ENCODE measurements around the gene FGF3.

FGF3 gene

DNA sequence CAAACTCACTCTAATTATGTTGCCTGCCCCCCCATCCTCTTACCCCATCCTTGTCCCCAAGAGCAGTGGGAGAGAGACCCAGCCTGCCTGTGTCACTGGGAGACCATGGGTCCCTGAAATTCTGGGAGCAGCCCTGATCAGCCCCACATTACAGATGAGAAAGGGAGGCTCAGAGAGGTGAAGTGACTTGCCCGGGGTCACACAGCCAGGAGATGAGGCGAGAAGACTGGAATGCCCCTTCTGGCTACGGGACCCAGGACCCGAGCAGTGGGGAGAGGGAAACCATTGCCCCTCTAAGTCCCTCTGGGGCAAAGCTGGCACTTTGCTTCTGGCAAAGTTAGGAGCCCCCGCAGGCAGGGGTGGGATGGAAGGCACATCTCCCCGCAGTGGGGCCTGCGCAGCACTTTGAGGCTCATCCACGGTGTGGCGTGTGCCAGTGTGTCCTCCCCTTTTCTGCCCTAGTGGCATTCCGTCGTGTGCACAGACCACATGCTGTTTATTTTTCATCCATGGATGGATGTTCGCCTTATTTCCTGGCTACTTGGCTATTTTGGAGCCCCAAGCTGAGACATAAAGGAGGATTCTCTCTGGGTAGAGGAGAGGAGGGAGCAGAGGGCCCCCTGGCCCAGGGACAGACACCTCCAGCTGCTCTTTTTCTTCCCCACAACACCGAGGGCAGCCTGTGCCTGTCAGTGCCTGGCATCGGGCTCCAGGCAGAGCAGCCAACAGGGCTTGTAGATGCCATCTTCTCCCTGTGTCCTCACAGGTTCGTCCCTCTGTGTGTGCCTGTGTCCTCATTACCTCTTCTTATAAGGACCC lies 3.7 kb upstream of the FGF3 start:
- DNase-seq = no peak

DNA sequence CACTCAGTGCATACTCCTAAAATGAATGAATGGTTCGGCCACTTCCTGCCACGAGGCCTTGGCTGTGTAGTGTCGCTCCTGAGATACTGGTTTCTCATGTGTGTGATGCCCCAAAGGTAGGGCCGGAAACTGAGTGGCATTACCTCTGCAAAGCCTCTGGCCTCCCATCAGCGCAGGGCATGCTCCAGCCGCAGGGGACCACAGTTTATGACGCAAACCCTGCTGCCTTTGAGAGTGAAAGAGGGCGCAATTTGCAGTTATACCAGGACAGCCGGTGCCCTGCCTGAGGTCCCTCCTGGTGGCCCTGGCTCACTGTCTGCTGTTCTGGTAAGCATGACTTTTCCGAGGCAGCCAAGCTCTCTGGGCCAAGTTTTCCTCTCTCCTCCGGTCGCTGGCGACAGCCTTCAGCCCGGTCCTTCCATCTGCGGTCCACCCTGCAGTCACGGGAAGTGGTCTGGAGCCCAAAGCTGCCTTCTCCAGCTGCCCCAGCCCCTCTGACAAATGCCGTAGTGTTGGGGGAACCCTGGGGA lies 2.4 kb upstream of the FGF3 start:
- no peak for DNase-seq

DNA sequence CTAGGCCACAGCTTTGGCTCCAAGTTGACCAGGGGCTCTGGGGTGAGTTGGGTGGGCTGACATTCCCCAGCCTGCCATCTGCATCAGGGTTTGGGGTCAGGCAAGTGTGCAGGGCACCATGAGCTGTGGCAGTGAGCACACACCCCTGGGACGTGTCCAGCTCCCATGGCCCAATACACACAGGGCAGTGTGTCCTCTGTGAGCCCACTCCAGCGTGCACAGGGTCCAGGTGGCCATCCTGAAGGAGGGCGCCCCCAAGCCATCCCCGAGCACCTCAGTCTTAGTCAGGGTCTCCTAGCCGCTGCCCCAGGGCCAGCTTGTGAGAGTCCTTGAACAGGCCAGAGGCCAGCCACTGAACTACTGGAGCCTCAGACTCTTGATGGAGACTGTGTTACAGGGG lies 1.2 kb upstream of the FGF3 start:
- no peak for DNase-seq

DNA sequence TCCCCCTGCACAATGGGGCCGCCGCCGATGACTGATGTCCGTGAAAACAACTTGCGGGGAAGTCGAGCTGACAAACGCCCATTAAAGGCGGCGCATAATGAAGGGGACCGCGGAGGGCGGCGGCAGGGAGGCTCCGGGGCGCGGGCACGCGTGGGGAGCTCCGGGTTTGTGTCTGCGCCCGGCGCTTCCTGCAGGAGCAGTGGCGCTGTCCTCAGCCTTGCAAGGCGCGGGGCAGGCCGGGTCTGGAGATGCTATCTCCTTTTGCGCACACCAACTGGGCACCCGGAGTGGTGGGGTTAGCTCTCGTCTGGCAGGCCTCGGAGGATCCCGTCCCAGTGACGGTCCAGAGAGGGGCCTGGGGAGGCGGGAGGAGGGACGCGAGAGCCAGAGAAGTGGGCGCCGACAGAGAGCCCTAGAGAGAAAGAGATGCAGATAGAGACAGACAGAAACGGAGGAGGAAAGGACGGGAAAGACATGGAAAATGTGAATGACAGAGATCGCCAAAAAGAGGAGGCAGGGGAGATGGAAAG lies 390 bp upstream of the FGF3 start:
- no peak for DNase-seq

DNA sequence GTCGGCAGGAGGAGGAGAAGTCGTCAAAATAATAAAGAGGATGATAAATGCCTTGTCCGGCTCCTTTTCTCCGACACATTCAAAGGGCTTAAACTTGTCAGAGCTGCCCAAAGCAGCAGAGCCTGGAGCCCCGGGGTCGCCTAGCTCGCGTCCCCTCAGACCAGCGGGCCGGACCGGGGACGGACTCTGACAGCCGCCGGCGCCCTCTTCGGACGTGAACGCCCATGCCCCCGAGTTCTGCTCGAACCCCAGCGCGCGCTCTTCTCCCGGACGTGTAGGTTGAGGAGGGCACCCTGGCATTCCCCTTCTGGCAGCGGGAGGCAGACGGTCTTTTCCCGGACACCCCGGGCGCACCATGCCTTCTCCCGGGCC lies 999 bp downstream of the FGF3 start:
- no peak for DNase-seq

DNA sequence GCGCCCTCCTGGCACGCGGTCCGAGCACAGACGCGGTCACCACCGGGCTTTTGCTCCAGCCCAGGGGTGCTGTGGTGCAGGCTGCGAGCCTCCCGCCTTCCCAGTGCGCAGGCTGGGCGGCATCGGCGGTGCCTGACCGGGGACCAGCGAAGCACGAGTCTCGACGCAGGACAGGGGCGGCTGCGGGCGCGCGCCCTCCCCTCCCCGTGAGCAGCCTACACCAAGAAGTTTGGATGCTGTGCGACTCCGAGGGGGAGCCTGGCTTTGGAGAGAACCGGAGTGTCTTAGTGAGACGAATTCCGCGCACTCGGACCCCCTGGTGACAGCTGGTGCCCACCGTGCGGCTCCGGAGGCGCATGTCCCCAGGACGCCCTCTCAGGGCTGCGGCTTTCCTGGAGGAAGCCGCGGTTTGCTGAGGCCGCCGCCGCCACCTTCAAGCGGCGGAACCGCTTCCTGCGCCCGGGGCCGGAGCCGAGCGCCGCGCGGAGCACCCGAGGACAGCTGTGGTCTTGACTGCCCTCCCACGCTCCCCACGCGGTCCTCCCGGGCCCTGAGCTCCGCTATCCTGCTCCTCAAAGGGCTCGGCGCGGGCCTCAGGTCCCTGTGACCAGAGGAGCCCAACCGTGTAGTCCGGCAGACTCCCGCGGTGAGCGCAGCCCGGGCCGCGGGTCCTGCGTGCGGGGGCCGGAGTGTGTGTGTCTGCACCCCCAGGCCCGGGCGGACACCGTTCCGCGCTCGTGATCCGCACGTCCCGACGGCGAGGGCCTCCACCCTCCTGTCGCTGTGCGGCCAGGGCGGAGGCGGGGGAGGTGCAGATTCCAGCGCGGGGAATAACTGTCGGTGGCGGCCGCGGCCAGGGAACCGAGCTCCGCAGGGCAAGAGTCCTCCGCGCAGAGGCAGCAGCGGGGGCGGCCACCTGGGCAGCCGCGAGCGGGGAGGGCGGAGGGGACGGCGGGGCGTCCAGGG lies 1.7 kb downstream of the FGF3 start:
- DNase-seq = no peak

DNA sequence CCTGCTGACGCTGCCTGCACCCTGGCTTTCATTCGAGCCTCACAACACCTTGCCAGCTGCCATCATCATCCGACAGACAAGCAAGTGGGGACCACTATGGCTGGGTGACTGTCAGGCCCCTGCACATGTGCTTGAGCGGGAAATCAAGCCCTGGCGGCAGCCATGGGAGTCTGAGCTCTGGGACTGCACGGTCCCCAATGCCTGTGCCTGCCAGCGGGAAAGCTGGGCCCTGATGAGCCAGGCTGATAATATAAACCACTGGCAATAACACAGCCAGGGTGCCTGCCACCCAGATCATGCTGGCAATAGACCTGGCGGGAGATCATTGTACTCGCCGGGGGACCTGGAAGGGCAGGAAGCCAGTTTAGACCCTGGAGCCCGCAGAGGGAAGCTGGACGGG lies 2.5 kb downstream of the FGF3 start:
- no peak for DNase-seq

DNA sequence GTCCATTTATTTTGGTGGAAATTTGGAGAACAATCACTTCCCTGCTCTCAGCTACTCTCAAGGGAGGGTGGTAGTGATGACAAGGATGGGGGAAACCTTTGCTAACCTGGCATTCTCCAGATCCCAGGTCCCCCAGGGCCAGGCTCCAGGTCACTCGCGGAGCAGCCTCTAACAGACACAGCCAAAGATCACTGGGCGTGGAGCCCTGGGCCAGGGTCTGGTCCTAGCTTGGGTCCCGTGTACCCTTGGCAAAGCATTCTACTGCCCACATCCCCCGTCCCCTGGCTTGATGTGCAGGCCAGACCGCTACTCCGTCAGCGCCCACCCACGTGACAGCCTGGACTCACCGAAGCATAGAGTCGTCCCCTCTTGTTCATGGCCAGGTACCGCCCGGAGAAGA lies 3.2 kb downstream of the FGF3 start:
- no peak for DNase-seq

DNA sequence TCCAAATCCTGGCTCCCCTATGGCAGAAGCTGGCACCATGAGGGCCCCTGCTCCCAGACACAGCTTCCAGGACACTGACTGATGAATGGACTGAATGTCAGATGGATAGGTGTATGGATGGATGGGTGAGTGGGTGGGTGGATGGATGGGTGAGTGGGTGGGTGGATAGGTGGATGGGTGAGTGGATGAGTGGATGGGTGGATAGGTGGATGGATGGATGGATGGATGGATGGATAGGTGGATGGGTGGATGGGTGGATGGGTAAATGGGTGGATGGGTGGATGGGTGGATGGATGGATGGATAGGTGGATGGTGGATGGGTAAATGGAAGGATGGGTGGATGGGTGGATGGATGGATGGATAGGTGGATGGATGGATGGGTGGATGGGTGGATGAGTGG lies 4.3 kb downstream of the FGF3 start:
- no peak for DNase-seq

DNA sequence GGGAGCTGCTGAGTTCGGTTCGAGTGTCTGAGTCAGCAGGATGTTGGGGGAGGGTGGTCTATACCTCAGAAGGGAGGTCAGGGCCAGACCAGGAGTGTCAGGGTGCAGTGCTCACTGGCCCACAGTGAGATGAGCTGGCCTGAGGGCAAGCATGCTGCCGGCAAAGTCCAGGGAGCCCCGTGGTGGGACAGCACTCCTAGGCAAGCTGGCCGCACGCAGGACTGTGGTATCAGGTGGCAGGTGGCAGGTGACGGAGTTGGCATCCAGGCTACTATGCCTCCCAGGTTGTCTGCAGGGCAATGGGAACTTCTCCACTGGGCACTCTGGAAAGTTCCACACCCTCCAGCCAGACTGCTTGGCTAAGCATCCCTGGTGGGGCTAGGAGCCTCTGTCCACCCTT lies 4.8 kb downstream of the FGF3 start:
- DNase-seq = no peak

DNA sequence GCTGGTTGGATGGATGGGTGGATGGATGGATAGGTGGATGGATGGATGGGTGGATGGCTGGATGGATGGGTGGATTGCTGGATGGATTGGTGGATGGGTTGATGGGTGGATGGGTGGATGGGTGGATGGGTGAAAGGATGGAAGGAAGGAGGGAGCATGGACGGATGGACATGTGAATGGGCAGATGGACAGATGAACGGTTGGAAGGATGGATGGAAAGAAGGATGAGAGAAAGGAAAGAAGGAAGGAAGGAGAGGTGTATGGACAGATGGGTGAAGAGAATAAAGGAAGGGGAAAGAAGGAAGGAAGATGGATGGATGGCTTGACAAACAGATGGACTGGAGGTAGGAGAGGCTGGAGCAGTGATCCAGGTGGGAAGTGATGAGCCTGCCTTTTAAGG lies 5.4 kb downstream of the FGF3 start:
- no peak for DNase-seq

DNA sequence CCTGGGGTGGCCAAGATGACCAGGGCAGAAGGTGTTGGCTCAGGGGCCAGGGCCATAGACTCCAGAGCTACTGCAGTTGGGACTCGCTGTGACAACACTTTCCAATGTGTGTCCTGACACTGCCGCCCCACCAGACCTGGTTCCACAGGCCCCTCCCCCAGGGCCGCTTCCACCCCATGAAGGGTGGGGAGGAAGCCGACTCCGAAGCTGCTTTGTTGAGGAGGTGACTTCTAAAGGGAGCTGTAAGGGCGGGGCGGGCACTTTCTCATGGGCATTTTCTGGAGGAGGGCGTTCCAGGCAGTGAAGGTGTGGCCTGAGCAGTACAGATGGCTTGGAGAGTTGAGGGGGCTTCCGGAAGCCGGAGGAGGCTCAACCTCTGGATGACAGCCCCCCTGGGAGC lies 6.3 kb downstream of the FGF3 start:
- DNase-seq = no peak

DNA sequence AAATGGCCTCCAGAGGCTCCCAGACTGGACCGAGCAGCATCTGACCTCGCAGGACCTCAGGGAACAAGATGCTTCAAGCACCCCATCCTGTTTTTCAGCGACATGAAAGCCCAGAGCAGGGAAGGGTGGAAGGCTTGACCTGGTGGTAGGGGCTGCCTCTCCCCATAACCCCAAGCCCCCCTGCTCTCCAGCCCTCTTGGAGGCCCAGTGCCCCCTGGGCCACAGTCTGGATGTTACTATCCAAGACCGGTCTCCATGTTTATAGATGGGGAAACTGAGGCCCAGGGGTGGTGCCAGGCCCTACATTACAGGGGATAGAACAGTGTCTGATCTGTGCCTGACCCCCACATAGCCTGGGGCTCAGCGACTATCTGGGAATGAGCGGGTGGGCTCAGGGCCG lies 7.0 kb downstream of the FGF3 start:
- DNase-seq = no peak

DNA sequence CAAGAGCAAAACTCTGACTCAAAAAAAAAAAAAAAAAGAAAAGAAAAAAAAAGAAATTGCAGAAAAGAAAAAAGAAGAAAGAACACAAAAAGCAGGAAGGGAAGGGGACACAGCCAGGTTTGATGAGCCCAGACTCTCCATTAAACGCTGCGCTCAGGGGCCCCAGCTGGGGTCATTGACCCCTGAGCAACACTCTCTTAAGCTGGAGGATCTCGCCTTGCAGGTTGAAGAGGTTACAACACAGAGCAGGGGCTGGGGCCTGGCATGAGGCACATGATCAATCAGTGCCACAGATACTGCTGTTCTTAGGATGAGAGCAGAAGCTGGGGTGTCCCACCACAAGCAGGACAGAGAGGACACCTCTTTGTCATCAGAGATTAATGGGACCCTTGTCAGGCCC lies 7.8 kb downstream of the FGF3 start:
- DNase-seq = no peak

DNA sequence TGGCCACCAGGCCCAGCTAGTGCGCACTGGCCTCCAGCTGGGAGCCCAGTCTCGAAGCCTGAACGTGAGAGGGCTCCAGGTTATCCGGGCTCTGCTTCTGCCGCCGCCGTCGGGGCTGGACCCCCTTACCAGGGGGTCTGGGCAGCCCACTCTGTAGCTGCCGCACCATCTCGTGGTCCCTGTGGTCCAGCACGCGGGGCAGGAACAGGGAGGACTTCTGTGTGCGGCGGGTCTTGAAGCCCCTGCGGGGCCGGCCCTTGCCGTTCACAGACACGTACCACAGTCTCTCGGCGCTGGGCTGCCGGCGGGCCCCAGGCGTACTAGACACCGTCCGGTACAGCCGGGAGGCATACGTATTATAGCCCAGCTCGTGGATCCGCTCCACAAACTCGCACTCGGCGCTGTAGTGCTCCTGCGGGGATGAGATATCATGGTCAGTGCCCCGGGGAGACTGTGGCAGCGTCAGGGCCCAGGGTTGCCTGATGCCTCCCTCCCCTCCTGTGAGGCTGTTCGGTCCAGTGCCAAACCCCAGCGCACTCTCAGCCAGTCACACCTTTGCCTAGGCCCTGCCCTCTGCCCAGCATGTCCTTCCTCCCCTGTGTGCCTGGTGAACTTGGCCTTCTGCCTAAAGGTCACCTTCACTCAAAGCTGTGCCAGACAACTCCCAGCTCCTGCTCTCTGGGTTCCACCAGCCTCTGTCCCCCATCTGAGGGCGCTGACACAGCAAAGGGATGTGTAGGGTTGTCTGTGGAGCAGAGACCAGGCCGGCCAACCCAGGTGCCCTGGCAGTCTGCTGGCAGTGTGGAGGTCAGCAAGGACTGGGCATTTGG lies 8.7 kb downstream of the FGF3 start:
- DNase-seq = no peak

DNA sequence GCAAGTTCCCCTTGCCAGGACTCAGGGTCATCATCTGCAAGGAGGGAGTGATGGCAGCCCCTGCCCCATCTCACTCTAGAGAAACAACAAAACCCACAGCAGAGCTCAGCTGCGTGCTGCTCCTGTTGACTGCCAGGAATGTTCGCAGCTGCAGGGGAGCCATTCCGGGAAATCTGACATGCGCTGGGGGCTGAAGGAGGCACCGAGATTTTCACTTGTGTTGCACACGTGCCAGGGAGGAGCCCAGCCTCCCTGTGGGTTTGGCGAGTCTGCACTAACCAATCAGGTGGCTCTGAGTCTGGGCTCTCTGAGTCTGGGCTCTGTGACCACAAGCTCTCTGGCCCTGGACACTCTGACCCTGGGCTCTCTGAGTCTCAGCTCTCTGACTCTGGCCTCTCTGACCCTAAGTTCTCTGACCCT lies 10.5 kb downstream of the FGF3 start:
- DNase-seq = no peak

DNA sequence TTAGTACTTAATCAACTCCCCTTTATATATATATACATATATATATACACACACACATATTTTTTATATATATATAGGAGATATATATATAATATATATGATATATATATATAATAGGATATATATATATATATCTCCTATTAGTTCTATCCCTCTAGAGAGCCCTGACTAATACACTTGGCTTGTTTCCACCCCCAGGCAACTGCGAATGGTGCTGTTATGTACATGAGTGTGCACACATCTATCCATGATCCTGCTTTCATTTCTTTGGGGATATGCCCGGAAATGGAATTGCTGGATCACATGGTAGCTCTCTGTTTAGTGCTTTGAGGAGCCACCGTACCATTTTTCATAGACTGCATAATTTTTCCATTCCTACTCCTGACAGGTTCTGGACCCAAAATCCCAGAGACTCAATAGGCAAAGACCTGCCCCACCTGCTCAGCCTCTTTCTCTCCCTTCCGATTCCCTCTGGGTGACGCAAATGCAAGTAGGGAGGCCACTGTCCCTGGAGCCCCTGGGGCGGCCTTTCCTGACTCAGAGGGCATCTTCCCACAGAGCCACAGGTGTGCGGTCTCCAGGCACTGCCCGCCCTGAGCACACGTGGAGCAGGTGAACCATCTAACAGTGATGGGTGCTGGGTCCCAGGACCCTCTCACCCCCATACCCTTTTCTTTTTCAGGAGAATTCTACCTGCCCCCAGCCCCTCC lies 12.0 kb downstream of the FGF3 start:
- DNase-seq = no peak

DNA sequence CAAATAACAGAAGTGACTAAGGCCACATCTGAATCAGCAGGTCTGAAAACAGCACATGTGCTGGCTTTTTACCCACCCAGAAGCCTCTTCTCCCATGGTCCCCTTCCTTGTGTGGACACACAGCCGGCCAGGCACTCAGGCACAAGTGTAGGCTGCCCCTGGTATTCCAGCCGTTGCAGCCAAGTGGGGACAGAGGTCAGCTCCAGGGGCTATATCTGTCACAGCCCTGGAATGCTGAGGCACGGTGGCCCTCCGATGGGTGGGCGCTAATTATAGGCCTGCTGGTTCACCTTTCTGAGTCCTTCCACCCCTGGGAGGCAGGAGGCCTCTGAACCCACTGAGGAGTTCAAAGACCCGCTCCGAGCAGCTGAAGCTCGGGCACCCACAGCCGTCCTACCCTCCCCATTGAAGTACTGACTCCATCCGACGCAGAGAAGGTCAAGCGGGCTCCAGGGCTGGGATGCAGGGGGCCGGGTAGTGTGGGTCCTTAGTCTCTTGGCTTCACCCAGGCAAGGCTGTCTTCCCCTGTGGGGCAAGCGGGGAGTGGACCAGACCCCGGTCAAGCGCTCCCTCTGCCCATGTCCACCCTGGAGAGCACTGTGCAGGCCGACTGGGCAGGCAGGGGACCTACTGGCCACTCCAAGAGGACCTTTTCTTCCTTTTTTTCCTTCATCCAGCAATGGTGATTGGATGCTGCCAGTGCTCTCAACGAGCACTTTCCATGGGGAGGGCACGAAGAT lies 14.3 kb downstream of the FGF3 start:
- no peak for DNase-seq

DNA sequence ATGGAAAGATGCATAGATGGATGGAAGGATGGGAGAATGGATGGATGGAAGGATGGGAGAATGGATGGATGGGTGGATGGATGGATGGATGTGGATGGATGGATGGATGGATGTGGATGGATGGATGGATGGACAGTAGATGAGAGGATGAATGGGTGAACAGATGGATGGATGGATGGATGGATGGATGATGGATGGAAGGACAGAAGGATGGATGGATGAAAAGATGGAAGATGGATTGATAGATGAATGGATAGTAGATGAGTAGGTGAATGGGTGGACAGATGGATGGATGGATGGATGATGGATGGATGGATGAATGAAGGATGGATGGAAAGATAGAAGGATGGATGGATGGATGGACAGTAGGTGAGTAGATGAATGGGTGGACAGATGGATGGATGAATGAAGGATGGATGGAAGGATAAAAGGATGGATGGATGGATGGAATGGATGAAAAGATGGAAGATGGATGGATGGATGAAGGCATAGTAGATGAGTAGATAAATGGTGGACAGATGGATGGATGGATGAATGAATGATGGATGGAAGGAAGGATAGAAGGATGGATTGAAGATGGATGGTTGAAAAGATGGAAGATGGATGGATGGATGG lies 15.5 kb downstream of the FGF3 start:
- DNase-seq = no peak

DNA sequence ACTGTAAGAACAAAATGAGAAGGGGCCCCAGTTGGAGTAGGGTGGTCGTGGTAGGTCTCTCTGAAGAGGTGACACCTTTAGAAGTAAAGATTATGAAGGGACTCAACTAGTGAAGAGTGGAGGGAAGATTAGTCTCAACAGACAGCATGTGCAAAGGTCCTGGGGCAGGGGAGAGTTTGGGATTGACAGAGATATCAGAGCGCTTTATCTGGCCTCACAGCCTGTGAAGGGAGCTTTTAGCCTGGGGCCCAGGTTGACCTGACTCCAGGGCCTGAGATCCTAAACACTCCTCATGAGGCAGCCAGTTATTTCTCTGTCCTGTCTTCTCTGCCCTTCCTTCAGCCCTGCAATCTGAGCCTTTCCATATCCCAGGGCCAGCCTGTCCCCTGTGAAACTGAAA lies 16.2 kb downstream of the FGF3 start:
- no peak for DNase-seq

DNA sequence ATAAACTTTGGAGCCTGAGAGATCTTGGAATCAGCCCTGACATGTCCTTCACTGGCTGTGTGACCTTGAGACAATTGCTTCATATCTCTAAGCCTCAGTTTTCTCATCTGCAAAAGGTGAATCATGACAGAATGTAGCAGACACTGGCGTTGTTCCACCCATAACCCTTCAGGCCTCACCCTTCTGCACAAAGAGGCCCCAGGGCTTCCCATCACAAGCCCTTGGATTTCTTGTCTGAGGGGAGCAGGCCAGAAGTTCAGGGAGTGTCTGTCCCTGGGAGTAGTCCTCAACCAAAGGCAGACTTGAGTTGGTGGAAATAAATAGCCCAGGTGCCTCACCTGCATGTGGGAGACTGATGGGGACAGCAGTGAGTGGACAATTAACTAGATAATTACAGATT lies 16.6 kb downstream of the FGF3 start:
- DNase-seq = no peak
